ENCODE results near the gene SRBD1.

- TF ChIP-seq, protein P1, sequence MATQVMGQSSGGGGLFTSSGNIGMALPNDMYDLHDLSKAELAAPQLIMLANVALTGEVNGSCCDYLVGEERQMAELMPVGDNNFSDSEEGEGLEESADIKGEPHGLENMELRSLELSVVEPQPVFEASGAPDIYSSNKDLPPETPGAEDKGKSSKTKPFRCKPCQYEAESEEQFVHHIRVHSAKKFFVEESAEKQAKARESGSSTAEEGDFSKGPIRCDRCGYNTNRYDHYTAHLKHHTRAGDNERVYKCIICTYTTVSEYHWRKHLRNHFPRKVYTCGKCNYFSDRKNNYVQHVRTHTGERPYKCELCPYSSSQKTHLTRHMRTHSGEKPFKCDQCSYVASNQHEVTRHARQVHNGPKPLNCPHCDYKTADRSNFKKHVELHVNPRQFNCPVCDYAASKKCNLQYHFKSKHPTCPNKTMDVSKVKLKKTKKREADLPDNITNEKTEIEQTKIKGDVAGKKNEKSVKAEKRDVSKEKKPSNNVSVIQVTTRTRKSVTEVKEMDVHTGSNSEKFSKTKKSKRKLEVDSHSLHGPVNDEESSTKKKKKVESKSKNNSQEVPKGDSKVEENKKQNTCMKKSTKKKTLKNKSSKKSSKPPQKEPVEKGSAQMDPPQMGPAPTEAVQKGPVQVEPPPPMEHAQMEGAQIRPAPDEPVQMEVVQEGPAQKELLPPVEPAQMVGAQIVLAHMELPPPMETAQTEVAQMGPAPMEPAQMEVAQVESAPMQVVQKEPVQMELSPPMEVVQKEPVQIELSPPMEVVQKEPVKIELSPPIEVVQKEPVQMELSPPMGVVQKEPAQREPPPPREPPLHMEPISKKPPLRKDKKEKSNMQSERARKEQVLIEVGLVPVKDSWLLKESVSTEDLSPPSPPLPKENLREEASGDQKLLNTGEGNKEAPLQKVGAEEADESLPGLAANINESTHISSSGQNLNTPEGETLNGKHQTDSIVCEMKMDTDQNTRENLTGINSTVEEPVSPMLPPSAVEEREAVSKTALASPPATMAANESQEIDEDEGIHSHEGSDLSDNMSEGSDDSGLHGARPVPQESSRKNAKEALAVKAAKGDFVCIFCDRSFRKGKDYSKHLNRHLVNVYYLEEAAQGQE (IDR thresholded peaks at IDR 0.05; ENCODE audit: borderline replicate concordance), result no peak
- TF ChIP-seq, protein P2, sequence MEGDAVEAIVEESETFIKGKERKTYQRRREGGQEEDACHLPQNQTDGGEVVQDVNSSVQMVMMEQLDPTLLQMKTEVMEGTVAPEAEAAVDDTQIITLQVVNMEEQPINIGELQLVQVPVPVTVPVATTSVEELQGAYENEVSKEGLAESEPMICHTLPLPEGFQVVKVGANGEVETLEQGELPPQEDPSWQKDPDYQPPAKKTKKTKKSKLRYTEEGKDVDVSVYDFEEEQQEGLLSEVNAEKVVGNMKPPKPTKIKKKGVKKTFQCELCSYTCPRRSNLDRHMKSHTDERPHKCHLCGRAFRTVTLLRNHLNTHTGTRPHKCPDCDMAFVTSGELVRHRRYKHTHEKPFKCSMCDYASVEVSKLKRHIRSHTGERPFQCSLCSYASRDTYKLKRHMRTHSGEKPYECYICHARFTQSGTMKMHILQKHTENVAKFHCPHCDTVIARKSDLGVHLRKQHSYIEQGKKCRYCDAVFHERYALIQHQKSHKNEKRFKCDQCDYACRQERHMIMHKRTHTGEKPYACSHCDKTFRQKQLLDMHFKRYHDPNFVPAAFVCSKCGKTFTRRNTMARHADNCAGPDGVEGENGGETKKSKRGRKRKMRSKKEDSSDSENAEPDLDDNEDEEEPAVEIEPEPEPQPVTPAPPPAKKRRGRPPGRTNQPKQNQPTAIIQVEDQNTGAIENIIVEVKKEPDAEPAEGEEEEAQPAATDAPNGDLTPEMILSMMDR (IDR thresholded peaks at IDR 0.05; ENCODE audit: poor library complexity, severe bottlenecking), result no peak
- TF ChIP-seq EZH2 (IDR thresholded peaks at IDR 0.05; ENCODE audit: borderline replicate concordance, insufficient read depth, low read length, poor library complexity, severe bottlenecking), result no peak
- TF ChIP-seq POLR2AphosphoS5 (IDR thresholded peaks at IDR 0.05), result no peak
- no peak for TF ChIP-seq TAF1 (IDR thresholded peaks at IDR 0.05; ENCODE audit: low read depth)
- no peak for TF ChIP-seq MXI1 (conservative IDR thresholded peaks at IDR 0.05; ENCODE audit: poor library complexity, severe bottlenecking)
These were observed 219.2 kb downstream of the SRBD1 start for GRCh38 chr2:45391866-45392265.

Data from neural cell (in vitro differentiated cells).